Neuronal stem cell (in vitro differentiated cells): ENCODE data around the gene JCAD.

ENCODE experiments used
- DNase-seq: peaks from one replicate; pipeline ENCODE4 v3.0.0-alpha.2; 2013; ENCODE audit warnings: low spot score
- H2AFZ ChIP-seq: one replicate; pipeline ENCODE4 v1.6.1; 2013; ENCODE audit warnings: mild to moderate bottlenecking, low read length, inconsistent platforms
- H2AK5ac ChIP-seq: 2 replicates; pipeline ENCODE4 v1.6.1; 2013; ENCODE audit warnings: low read depth, mild to moderate bottlenecking, inconsistent platforms, low read length, moderate library complexity, mixed read lengths
- H2BK120ac ChIP-seq: 2 replicates; pipeline ENCODE4 v1.6.1; 2013; ENCODE audit warnings: low read depth, mild to moderate bottlenecking, inconsistent platforms, low read length, moderate library complexity, mixed read lengths
- H2BK12ac ChIP-seq: one replicate; pipeline ENCODE4 v1.6.1; 2013; ENCODE audit warnings: low read length, inconsistent platforms
- H2BK15ac ChIP-seq: 2 replicates; pipeline ENCODE4 v1.6.1; 2013; ENCODE audit warnings: mild to moderate bottlenecking, low read length, inconsistent platforms, mixed read lengths
- H2BK5ac ChIP-seq: one replicate; pipeline ENCODE4 v1.6.1; 2013; ENCODE audit warnings: inconsistent platforms, mild to moderate bottlenecking, low read length, moderate library complexity
- H3K14ac ChIP-seq: one replicate; pipeline ENCODE4 v1.6.1; 2013; ENCODE audit warnings: low read length, inconsistent platforms
- H3K18ac ChIP-seq: 2 replicates; pipeline ENCODE4 v1.6.1; 2013; ENCODE audit warnings: low read length, inconsistent platforms
- H3K23ac ChIP-seq: 2 replicates; pipeline ENCODE4 v1.6.1; 2013; ENCODE audit warnings: low read depth, mild to moderate bottlenecking, mixed read lengths, low read length, inconsistent platforms; ENCODE audit not compliant: poor library complexity
- H3K27ac ChIP-seq: replicated peaks from 3 replicates; pipeline ENCODE4 v1.5.1; 2013; ENCODE audit warnings: low read length, inconsistent platforms
- H3K27me3 ChIP-seq, 3 experiments: 2 replicates each; pipeline ENCODE4 v1.6.1; 2013; ENCODE audit warnings: low read length in 3 of 3, mild to moderate bottlenecking in 2 of 3, inconsistent platforms in 1 of 3, low read depth in 1 of 3, mixed read lengths in 1 of 3, moderate library complexity in 1 of 3; ENCODE audit not compliant: control insufficient read depth in 3 of 3, insufficient read depth in 3 of 3
- H3K36me3 ChIP-seq, 2 donors: replicated peaks in 1 of 2; 2 replicates each; pipeline ENCODE4 v1.6.1; 2013; ENCODE audit warnings: low read length in 2 of 2; ENCODE audit not compliant: control insufficient read depth in 2 of 2, insufficient read depth in 2 of 2
- H3K4ac ChIP-seq: 2 replicates; pipeline ENCODE4 v1.6.1; 2013; ENCODE audit warnings: inconsistent platforms, mild to moderate bottlenecking, low read length, moderate library complexity
- H3K4me1 ChIP-seq, 2 donors: 1 replicate in 1 of 2; 2 replicates in 1 of 2; pipeline ENCODE4 v1.6.1; 2013; ENCODE audit warnings: low read length in 2 of 2, low read depth in 1 of 2; ENCODE audit not compliant: control insufficient read depth in 2 of 2, insufficient read depth in 1 of 2
- H3K4me2 ChIP-seq: one replicate; pipeline ENCODE4 v1.6.1; 2013; ENCODE audit warnings: mild to moderate bottlenecking, low read length, inconsistent platforms; ENCODE audit not compliant: insufficient read depth, poor library complexity, severe bottlenecking
- H3K4me3 ChIP-seq, 2 donors: 2 replicates each; pipeline ENCODE4 v1.5.1; 2013; ENCODE audit warnings: low read length in 2 of 2, mild to moderate bottlenecking in 2 of 2, inconsistent platforms in 1 of 2, moderate library complexity in 1 of 2
- H3K79me1 ChIP-seq: one replicate; pipeline ENCODE4 v1.6.1; 2013; ENCODE audit warnings: low read depth, mild to moderate bottlenecking, inconsistent platforms, low read length, moderate library complexity
- H3K9ac ChIP-seq: one replicate; pipeline ENCODE4 v1.6.1; 2013; ENCODE audit warnings: mild to moderate bottlenecking, low read depth, low read length, inconsistent platforms; ENCODE audit not compliant: poor library complexity
- H3K9me3 ChIP-seq, 2 donors: replicated peaks in 1 of 2; 2 replicates each; pipeline versions ENCODE3 to v1.6.1; 2013; ENCODE audit warnings: low read length in 2 of 2, mild to moderate bottlenecking in 2 of 2, inconsistent platforms in 1 of 2, low read depth in 1 of 2, mixed read lengths in 1 of 2, moderate library complexity in 1 of 2; ENCODE audit not compliant: control insufficient read depth in 2 of 2, insufficient read depth in 1 of 2
- H4K8ac ChIP-seq: one replicate; pipeline ENCODE4 v1.6.1; 2013; ENCODE audit warnings: low read depth, mild to moderate bottlenecking, inconsistent platforms, low read length, moderate library complexity
- H4K91ac ChIP-seq: one replicate; pipeline ENCODE4 v1.6.1; 2013; ENCODE audit warnings: low read length, low read depth, mild to moderate bottlenecking, inconsistent platforms; ENCODE audit not compliant: poor library complexity
- WGBS, 2 donors: extraction: QIAGEN DNeasy Blood & Tissue Kit; methylation state at CpG; one replicate each; pipeline ENCODE4 v1.1.7; 2013; ENCODE audit warnings: missing lambda C conversion rate in 2 of 2, mixed read lengths in 1 of 2; ENCODE audit not compliant: insufficient read length in 2 of 2, insufficient replicate concordance in 1 of 2; ENCODE audit errors: extremely low coverage in 2 of 2; 5-methylcytosine and 5-hydroxymethylcytosine counted together

Gene JCAD

GRCh38 chr10:30073767-30074060 lies 14.3 kb upstream of the JCAD start:
- Histone ChIP-seq H3K14ac (no peak overlapping the region), H3K4ac (no peak overlapping the region), H2AK5ac (no peak overlapping the region), H2AFZ (no peak overlapping the region), H2BK120ac (no peak overlapping the region), H3K27me3 (no peaks in the 10 kb centered on the region), H3K4me1 (peaks cover 2 to 6% of the 10 kb centered on the region in 2 donors), H4K91ac (no peak overlapping the region), H3K79me1 (no peaks in the 10 kb centered on the region), H2BK5ac (no peak overlapping the region), H4K8ac (no peak overlapping the region), H3K9me3 (no peaks in the 10 kb centered on the region), H3K36me3 (no peaks in the 10 kb centered on the region), H2BK15ac (no peak overlapping the region), H2BK12ac (no peak overlapping the region), H3K4me3 (no peak overlapping the region), H3K18ac (no peak overlapping the region), H3K27ac (no peak overlapping the region), H3K9ac (no peak overlapping the region), H3K4me2 (no peak overlapping the region), H3K23ac (no peak overlapping the region)
- DNase-seq: no peak
- no CpG with 5 or more reads among the region's 4 CpGs for WGBS, 2 donors

DNA sequence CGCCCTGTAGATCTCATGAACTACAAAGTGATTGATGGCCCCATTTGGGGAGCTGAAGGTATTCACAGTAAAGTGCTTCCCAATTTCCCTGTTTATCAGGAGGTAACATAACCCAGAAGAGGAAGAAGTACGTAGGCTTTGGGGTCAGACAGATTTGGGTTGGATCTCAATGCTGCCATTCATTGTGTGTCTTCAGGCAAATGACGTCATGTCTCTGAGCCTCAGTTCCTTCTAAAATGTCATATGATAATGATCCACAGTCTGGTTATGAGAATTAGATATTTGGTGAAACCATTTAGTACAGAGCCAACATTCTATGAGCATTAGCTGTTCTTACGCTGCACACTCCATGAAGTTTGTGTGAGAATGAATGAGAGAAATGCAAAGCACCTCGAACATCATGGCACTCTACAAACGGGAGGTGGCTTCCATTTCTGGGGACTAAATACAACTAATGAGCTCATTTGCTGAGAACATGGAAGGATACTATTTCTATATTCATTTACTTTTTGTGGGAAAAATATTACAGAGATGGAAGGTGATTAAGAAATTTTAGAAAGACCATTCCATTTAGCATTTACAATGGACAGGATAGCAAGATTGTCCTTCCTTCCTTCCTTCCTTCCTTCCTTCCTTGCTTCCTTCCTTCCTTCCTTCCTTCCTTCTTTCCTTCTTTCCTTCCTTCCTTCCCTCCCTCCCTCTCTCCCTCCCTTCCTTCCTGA lies 13.8 kb upstream of the JCAD start:
- no peak overlapping the region for H3K18ac ChIP-seq
- H3K4me1 ChIP-seq: peaks cover 2 to 6% of the 10 kb centered on the region in 2 donors
- H2AFZ ChIP-seq: no peak overlapping the region
- H3K4me3 ChIP-seq: no peak overlapping the region
- no peak overlapping the region for H3K9ac ChIP-seq
- no peaks in the 10 kb centered on the region for H3K79me1 ChIP-seq
- no peak overlapping the region for H2AK5ac ChIP-seq
- no peak overlapping the region for H3K4me2 ChIP-seq
- H3K4ac ChIP-seq: no peak overlapping the region
- no peaks in the 10 kb centered on the region for H3K9me3 ChIP-seq
- no peak overlapping the region for H2BK120ac ChIP-seq
- no peaks in the 10 kb centered on the region for H3K36me3 ChIP-seq
- no peak overlapping the region for H3K23ac ChIP-seq
- no peak overlapping the region for H4K91ac ChIP-seq
- H3K27ac ChIP-seq: no peak overlapping the region
- no peak overlapping the region for H3K14ac ChIP-seq
- no peak overlapping the region for H2BK12ac ChIP-seq
- H2BK15ac ChIP-seq: no peak overlapping the region
- no peak for DNase-seq
- no peaks in the 10 kb centered on the region for H3K27me3 ChIP-seq
- no peak overlapping the region for H2BK5ac ChIP-seq
- no peak overlapping the region for H4K8ac ChIP-seq
- WGBS, 2 donors: no CpG with 5 or more reads among the region's 6 CpGs

GRCh38 chr10:30072068-30072467 lies 12.7 kb upstream of the JCAD start:
- no peak overlapping the region for H2BK15ac ChIP-seq
- H2AFZ ChIP-seq: no peak overlapping the region
- H3K4me1 ChIP-seq: peaks cover 2 to 6% of the 10 kb centered on the region in 2 donors
- H2BK12ac ChIP-seq: no peak overlapping the region
- no peak overlapping the region for H2BK5ac ChIP-seq
- no peaks in the 10 kb centered on the region for H3K27me3 ChIP-seq
- H3K36me3 ChIP-seq: no peaks in the 10 kb centered on the region
- H3K23ac ChIP-seq: no peak overlapping the region
- H3K4me3 ChIP-seq: no peak overlapping the region
- H3K4me2 ChIP-seq: no peak overlapping the region
- H3K27ac ChIP-seq: no peak overlapping the region
- H2BK120ac ChIP-seq: no peak overlapping the region
- no peak overlapping the region for H3K14ac ChIP-seq
- no peak overlapping the region for H3K4ac ChIP-seq
- H3K18ac ChIP-seq: no peak overlapping the region
- no peaks in the 10 kb centered on the region for H3K79me1 ChIP-seq
- no peak overlapping the region for H3K9ac ChIP-seq
- H4K91ac ChIP-seq: no peak overlapping the region
- no peaks in the 10 kb centered on the region for H3K9me3 ChIP-seq
- no peak overlapping the region for H4K8ac ChIP-seq
- DNase-seq: no peak
- no peak overlapping the region for H2AK5ac ChIP-seq

DNA sequence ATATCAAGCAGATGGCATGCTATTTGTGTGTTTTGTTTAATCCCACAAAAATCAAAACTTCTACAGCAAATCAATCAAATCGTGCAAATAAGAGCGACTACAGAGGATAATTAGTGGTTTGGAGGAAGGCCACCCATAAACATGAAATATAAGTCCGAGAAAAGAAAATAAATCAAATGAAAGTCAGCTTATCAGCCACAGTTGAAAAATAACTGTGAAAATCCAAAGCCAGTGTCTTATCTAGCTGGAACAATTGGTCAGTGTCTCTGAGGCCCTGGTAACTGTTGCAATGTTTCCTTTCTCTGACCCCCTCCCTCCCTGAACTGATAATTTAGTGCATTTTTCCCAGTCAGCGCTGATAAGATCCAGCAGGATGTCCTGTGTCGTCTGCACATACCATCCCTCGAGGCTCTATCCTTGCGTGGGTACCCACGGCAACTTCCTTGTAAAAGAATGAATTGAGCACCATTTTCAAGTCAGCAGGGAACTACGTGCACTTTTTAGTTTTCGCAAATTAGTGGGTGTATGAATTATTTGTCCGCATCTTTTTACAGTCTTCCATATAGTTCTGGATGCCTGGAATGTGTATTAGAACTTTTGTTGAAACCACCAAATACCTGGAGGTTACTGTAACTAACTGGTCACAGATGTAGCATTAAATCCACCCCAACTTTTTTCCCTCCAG lies 10.8 kb upstream of the JCAD start:
- no peaks in the 10 kb centered on the region for H3K36me3 ChIP-seq
- H3K9ac ChIP-seq: no peak overlapping the region
- no peak overlapping the region for H3K23ac ChIP-seq
- peak overlapping the region; percentile 65 for H2AFZ ChIP-seq
- no peak overlapping the region for H4K91ac ChIP-seq
- no peaks in the 10 kb centered on the region for H3K9me3 ChIP-seq
- H2BK12ac ChIP-seq: no peak overlapping the region
- no peak overlapping the region for H2BK120ac ChIP-seq
- H4K8ac ChIP-seq: no peak overlapping the region
- no peak for DNase-seq
- peaks cover 0 to 3% of the 10 kb centered on the region in 2 donors for H3K4me1 ChIP-seq
- no peak overlapping the region for H3K4me3 ChIP-seq
- H2AK5ac ChIP-seq: no peak overlapping the region
- no peaks in the 10 kb centered on the region for H3K27me3 ChIP-seq
- H3K18ac ChIP-seq: no peak overlapping the region
- no CpG with 5 or more reads among the region's 11 CpGs for WGBS, 2 donors
- no peak overlapping the region for H2BK15ac ChIP-seq
- H3K79me1 ChIP-seq: no peaks in the 10 kb centered on the region
- H3K4ac ChIP-seq: no peak overlapping the region
- H3K27ac ChIP-seq: no peak overlapping the region
- no peak overlapping the region for H2BK5ac ChIP-seq
- H3K4me2 ChIP-seq: no peak overlapping the region
- no peak overlapping the region for H3K14ac ChIP-seq
